Naive B cell (primary cell): Measurements from ENCODE around the gene DIO3. TPM values are rescaled to one million over a fixed set of nuclear protein-coding genes. Genes with fewer than 3 reads are reported as not detected.
A peak's percentile ranks its signal among the peaks of the same experiment; 100 is the strongest.

Experiments
- ATAC-seq, 2 donors: fragments of 150-1000 bp; cut with Tn5 transposase; 2 replicates each; pipeline ENCODE4 v1.10.0; 2021; ENCODE audit warnings: low read depth in 2 of 2, mild to moderate bottlenecking in 2 of 2, moderate library complexity in 2 of 2
- DNase-seq: peaks from one replicate; pipeline ENCODE4 v3.0.0; 2022
- H3K27ac Mint-ChIP-seq, 6 donors: one replicate each; pipeline ENCODE4 v1.8.0; 2020 to 2022; ENCODE audit warnings: mild to moderate bottlenecking in 6 of 6, mixed read lengths in 6 of 6, moderate library complexity in 5 of 6, inconsistent platforms in 2 of 6
- H3K27me3 Mint-ChIP-seq, 3 donors: one replicate each; pipeline ENCODE4 v1.8.0; 2021 to 2022; ENCODE audit warnings: mixed read lengths in 3 of 3, mild to moderate bottlenecking in 1 of 3
- H3K36me3 Mint-ChIP-seq, 2 donors: one replicate each; pipeline ENCODE4 v1.8.0; 2020 to 2022; ENCODE audit warnings: mixed read lengths in 2 of 2, inconsistent platforms in 1 of 2, mild to moderate bottlenecking in 1 of 2
- H3K4me1 Mint-ChIP-seq, 3 donors: one replicate each; pipeline ENCODE4 v1.8.0; 2020 to 2022; ENCODE audit warnings: mixed read lengths in 3 of 3, inconsistent platforms in 1 of 3, mild to moderate bottlenecking in 1 of 3, moderate library complexity in 1 of 3
- H3K4me3 Mint-ChIP-seq, 8 donors: one replicate each; pipeline ENCODE4 v1.8.0; 2020 to 2022; ENCODE audit warnings: mild to moderate bottlenecking in 8 of 8, mixed read lengths in 8 of 8, moderate library complexity in 8 of 8, inconsistent platforms in 2 of 8
- H3K9me3 Mint-ChIP-seq, 7 donors: one replicate each; pipeline ENCODE4 v1.8.0; 2020 to 2022; ENCODE audit warnings: mixed read lengths in 7 of 7, mild to moderate bottlenecking in 5 of 7, inconsistent platforms in 2 of 7, moderate library complexity in 1 of 7
- polyA plus RNA-seq, 6 donors: library from polyadenylated mRNA; unstranded; fragments of 300-500 nt; fragmentation: Illumina TruSeq; gene quantifications; one replicate each; pipeline ENCODE4 v1.2.3, GENCODE V29; 2021; ENCODE audit warnings: low read depth in 6 of 6

The DIO3 gene
- polyA plus RNA-seq, 6 donors from 2014 or later: not detected

DNA sequence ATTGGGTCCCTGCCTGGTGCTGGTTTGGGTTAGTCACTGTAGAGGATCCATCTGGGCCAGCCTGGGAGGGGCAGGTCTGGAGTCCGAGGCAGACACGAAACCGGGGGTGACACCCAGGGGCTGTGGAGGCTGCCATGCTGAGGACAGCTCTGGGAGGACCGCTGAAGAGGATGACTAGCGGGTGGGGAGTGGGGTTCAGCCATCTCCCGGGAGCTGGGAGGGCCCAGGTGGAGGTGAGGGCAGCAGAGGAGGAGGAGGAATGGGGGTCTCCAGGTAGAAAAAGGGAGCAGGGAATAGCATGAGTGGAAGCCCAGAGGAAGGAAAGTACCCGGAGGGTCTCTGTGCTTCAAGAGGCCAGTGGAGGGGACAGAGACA lies 4.0 kb upstream of the DIO3 start:
- Mint-ChIP-seq H3K36me3 (peaks cover 0 to 14% of the 10 kb centered on the region in 2 donors), H3K4me1 (peaks cover 0 to 9% (median 7%) of the 10 kb centered on the region in 3 donors), H3K27me3 (peaks cover 17 to 69% (median 61%) of the 10 kb centered on the region in 3 donors), H3K4me3 (no peak overlapping the region), H3K27ac (no peak overlapping the region), H3K9me3 (peaks cover 0 to 6% (median 2%) of the 10 kb centered on the region in 7 donors)
- no peak for DNase-seq
- ATAC-seq: no peak

DNA sequence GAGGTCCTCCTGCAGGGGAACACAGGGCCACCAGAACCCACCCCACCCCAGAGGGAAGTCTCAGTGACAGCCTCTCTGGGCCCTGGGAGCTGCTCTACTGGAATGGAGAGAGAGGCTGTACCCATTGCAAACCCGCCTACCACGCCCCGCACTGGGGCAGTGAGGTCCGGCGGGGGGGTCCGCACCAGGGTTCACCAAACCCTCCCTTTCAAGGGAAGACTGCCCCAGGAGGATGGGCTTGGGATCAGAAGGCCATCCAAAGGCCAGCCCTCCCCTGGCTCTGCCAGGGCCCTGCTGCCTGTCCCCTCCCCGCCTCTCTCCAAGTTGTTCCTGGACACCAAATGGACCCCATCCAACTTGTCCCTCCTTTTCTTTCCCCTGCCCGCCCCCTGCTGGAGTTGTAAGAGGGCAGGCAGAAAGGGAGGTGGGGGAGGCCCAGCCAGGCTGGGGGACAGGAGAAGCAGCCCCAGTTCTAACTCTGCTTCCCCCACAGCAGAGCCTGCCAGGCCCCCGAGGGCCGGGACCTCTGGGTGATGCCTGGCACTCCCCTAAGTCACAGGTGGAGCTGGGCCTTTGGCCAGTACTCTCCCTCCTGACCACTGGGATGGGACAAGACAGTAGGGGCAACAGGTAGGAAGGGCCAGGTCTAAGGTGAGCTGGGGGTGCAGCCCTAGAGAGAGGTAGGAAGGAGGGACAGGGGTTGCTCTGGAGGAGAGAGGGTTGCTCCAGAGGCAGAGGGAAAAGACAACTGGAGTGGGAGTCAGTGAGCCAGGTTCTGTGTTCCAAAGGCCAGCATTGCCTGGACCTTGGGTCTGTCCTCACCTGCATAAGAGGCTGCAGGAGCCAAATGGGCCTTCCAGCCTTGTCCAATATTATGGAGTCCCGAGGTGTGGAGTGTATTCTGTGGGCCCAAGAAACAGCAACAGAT lies 3.2 kb upstream of the DIO3 start:
- DNase-seq (no peak), ATAC-seq (no peak)
- Mint-ChIP-seq H3K9me3 (peaks cover 0 to 6% (median 2%) of the 10 kb centered on the region in 7 donors), H3K27me3 (peaks cover 20 to 72% (median 67%) of the 10 kb centered on the region in 3 donors), H3K4me1 (peaks cover 7 to 17% (median 14%) of the 10 kb centered on the region in 3 donors), H3K27ac (peak overlapping the region in 1 of 6 donors; percentile 9), H3K4me3 (peak overlapping the region in 3 of 8 donors; percentile 11 to 78 (median 49)), H3K36me3 (peaks cover 0 to 21% of the 10 kb centered on the region in 2 donors)

DNA sequence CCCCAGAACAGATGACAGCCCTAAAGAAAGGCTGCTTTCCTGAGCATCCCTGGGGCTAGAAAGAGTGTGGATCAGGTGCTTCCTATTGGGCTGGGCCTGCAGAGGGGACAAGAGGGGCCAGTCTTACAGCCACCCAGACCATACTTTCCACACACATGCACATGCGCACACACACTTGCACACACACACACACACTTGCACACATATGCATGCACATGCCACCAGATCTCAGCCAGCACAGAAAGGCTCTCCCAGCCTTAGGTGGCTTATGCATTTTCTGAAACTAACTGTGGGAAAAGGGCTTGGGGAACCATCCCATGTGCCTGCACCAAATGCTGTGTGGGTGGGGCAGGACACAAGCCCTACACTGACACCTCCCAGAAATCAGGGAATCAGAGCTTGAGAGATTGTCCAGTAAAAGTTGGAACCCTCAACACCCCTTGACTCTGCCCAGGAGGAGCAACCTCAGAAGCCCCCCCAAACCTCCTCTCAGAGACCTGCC lies 2.5 kb upstream of the DIO3 start:
- Mint-ChIP-seq H3K9me3 (peaks cover 0 to 9% (median 2%) of the 10 kb centered on the region in 7 donors), H3K4me3 (peak overlapping the region in 4 of 8 donors; percentile 11 to 78 (median 37)), H3K4me1 (peaks cover 12 to 21% (median 19%) of the 10 kb centered on the region in 3 donors), H3K27me3 (peaks cover 25 to 72% (median 66%) of the 10 kb centered on the region in 3 donors), H3K27ac (peak overlapping the region in 1 of 6 donors; percentile 9), H3K36me3 (peaks cover 0 to 27% of the 10 kb centered on the region in 2 donors)
- no peak for ATAC-seq
- no peak for DNase-seq

DNA sequence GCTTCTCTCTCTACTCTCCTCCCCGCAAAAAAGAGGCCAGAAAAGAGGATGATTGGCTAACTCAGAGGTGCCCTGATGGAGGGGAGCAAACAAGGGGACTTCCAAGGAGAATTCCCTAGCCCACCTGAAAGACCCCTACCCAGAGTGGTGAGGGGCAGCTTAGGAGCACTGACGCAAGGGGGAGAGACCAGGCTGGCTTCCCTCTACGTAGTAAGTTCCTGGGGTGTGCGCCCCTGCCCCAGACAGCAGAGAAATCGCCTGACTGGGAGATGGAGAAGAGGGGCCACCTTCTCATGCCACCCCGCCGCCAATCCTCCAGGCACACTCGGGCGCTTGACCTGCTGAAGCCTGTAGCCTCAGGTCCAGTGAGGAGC lies 2.1 kb upstream of the DIO3 start:
- H3K27ac Mint-ChIP-seq: no peak overlapping the region
- no peak overlapping the region for H3K4me3 Mint-ChIP-seq
- peaks cover 25 to 71% (median 66%) of the 10 kb centered on the region in 3 donors for H3K27me3 Mint-ChIP-seq
- DNase-seq (no peak), ATAC-seq (no peak)
- peaks cover 12 to 22% (median 19%) of the 10 kb centered on the region in 3 donors for H3K4me1 Mint-ChIP-seq
- peaks cover 0 to 27% of the 10 kb centered on the region in 2 donors for H3K36me3 Mint-ChIP-seq
- H3K9me3 Mint-ChIP-seq: peaks cover 0 to 9% (median 2%) of the 10 kb centered on the region in 7 donors

DNA sequence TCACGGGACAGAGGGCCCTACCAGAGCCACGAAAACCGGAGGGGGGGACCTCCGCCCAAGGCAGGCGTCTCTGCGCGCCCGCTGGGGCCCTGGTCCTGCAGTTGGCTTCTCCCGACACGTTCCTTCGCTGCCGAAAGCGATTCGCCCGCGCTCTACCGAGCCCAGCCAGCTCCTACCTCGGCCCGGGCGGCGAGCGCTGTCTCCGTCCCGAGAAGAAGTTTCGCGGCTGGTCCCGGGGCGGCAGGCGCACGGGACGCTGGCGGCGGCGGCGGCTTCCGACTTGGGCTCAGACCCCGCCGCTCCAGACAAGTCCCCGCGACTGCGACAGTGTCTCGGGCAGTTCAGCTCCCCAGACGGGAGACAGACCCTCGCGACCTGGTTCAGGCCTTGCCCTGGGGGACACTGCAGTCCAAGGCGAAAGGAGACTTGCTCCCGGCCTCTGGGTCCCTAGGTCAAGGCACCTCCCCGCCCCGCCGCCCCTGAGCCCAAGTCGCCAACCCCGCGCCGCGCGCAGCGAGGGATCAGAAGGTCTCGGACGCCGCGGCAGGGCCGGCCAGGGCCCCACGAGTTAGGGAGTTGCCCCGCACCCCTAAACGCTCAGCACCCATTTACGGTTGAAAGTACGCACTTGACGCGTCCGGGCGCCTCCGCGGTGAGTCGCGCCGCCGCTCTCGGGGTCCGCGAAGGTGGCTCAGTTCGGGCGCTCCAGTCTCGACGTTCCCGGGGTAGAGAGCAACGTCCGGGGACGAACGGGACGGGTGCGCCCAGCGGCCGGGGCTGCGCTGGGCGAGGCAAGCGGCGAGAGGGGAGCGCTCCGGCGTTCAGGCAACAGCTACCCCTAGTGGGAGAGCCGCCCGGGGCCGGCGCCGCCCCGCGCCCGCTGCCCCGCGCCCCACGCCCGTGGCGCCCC lies 1.4 kb upstream of the DIO3 start:
- peaks cover 0 to 9% (median 2%) of the 10 kb centered on the region in 7 donors for H3K9me3 Mint-ChIP-seq
- H3K27me3 Mint-ChIP-seq: peaks cover 25 to 73% (median 67%) of the 10 kb centered on the region in 3 donors
- no peak overlapping the region for H3K27ac Mint-ChIP-seq
- H3K36me3 Mint-ChIP-seq: peaks cover 0 to 28% of the 10 kb centered on the region in 2 donors
- H3K4me1 Mint-ChIP-seq: peaks cover 12 to 26% (median 19%) of the 10 kb centered on the region in 3 donors
- ATAC-seq (peak in 1 of 2 donors; percentile 10), DNase-seq (no peak)
- peak overlapping the region in 2 of 8 donors; percentile 12 to 16 for H3K4me3 Mint-ChIP-seq

DNA sequence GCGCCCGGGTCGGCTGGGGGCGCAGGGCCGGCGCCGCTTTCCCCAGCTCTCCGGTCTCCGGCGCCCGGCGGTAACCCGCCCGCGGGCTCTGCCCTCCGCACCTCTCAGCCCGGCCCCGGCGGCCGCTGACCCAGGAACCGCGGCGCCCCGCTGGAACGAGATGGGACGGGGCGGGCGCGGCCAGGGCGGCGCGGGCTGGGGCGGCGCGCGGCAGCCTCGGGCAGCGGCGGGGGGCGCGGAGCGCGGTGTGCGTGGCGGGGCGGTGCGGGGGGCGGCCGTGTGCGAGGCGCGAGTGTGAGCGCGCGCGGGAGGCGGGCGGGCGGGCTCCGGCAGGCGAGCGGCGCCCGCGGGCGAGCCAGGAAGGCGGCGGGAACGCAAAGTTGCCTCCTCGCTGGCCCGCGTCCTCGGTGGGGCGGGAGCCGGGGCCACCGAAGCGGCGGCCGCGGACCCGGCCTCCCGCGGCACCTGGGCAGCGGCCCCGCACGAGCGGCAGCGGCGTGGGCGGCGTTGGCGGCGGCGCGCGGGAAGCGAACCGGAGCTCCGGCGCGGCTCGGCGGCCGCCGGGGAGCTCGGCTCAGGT lies 671 bp upstream of the DIO3 start:
- Mint-ChIP-seq H3K27ac (no peak overlapping the region), H3K4me3 (no peak overlapping the region), H3K9me3 (peaks cover 0 to 10% (median 4%) of the 10 kb centered on the region in 7 donors), H3K4me1 (peaks cover 18 to 31% (median 26%) of the 10 kb centered on the region in 3 donors), H3K36me3 (peaks cover 0 to 32% of the 10 kb centered on the region in 2 donors), H3K27me3 (peaks cover 25 to 74% (median 67%) of the 10 kb centered on the region in 3 donors)
- DNase-seq: no peak
- ATAC-seq: no peak

DNA sequence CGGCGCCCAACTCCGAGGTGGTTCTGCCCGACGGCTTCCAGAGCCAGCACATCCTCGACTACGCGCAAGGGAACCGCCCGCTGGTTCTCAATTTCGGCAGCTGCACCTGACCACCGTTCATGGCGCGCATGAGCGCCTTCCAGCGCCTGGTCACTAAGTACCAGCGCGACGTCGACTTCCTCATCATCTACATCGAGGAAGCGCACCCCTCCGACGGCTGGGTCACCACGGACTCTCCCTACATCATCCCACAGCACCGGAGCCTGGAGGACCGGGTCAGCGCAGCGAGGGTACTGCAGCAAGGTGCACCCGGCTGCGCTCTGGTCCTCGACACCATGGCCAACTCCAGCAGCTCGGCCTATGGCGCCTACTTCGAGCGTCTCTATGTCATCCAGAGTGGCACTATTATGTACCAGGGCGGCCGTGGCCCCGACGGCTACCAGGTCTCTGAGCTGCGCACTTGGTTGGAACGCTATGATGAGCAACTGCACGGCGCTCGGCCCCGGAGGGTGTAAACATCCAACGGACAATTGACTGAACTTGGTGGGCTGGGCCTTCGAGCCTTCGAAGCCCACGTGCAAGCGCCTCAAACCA lies 699 bp downstream of the DIO3 start:
- Mint-ChIP-seq H3K27me3 (peaks cover 34 to 76% (median 67%) of the 10 kb centered on the region in 3 donors), H3K4me1 (peaks cover 18 to 33% (median 28%) of the 10 kb centered on the region in 3 donors), H3K36me3 (peaks cover 0 to 36% of the 10 kb centered on the region in 2 donors), H3K4me3 (peak overlapping the region; percentile 41 to 85 (median 75)), H3K9me3 (peaks cover 0 to 8% (median 4%) of the 10 kb centered on the region in 7 donors), H3K27ac (peak overlapping the region in 2 of 6 donors; percentile 86 to 95)
- DNase-seq (no peak), ATAC-seq (no peak)

DNA sequence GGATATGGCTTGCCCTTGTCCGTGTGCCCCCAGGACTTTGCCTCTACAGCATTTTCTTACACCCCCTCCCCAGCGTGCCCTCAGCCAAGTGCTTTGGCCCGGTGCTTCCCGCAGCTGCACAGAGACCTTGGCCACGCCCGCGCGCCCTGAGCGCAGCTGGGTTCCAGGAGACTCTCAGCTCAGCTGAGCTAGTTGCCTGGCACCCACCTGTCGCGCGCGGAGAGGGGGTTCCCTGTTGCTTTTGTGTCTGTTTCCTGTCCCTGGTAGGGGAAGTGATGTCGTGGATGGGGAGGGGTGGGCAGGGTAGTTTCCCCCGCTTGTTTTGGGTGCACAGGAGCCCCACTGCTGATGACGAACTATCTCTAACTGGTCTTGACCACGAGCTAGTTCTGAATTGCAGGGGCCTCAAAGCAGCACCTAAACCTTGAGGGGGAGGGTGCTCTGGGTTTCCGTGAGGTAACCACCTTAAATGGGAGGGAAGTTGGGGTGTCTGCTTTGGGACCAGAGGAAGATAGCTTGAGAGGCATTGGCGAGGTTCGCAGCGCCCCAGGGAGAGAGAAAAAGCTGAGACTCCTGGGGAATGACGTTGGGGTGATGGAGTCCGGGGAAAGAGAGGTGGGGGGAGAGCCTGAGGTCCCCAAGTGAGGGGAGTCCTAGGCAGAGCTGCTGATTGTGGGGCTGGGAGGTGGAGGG lies 1.5 kb downstream of the DIO3 start:
- Mint-ChIP-seq H3K4me1 (peaks cover 18 to 33% (median 28%) of the 10 kb centered on the region in 3 donors), H3K27me3 (peaks cover 39 to 76% (median 67%) of the 10 kb centered on the region in 3 donors), H3K4me3 (peak overlapping the region in 7 of 8 donors; percentile 41 to 85 (median 77)), H3K36me3 (peaks cover 0 to 37% of the 10 kb centered on the region in 2 donors), H3K27ac (peak overlapping the region; percentile 22 to 95 (median 78)), H3K9me3 (peaks cover 0 to 8% (median 4%) of the 10 kb centered on the region in 7 donors)
- DNase-seq (peak; percentile 22), ATAC-seq (peak; percentile 55 to 78)

DNA sequence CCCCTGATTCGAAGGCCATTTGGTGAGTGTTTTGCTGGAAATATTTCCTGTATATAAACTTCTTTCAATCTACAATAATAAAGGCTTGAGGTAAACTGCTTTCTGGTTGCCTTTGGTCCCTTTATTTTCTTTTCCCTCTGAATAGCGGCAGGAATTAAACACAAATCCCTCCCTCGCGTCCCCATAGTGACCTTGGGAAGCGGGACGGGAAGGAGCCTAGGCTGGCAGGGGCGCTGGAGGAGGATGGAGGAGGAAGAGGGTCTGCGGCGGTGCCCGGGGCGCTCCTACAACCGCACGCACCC lies 2.0 kb downstream of the DIO3 start:
- Mint-ChIP-seq H3K9me3 (peaks cover 0 to 8% (median 5%) of the 10 kb centered on the region in 7 donors), H3K4me3 (peak overlapping the region in 5 of 8 donors; percentile 72 to 85 (median 77)), H3K27ac (peak overlapping the region in 4 of 6 donors; percentile 33 to 95 (median 92)), H3K36me3 (peaks cover 0 to 37% of the 10 kb centered on the region in 2 donors), H3K27me3 (peaks cover 43 to 76% (median 67%) of the 10 kb centered on the region in 3 donors), H3K4me1 (peaks cover 18 to 33% (median 28%) of the 10 kb centered on the region in 3 donors)
- no peak for ATAC-seq
- DNase-seq: no peak

DNA sequence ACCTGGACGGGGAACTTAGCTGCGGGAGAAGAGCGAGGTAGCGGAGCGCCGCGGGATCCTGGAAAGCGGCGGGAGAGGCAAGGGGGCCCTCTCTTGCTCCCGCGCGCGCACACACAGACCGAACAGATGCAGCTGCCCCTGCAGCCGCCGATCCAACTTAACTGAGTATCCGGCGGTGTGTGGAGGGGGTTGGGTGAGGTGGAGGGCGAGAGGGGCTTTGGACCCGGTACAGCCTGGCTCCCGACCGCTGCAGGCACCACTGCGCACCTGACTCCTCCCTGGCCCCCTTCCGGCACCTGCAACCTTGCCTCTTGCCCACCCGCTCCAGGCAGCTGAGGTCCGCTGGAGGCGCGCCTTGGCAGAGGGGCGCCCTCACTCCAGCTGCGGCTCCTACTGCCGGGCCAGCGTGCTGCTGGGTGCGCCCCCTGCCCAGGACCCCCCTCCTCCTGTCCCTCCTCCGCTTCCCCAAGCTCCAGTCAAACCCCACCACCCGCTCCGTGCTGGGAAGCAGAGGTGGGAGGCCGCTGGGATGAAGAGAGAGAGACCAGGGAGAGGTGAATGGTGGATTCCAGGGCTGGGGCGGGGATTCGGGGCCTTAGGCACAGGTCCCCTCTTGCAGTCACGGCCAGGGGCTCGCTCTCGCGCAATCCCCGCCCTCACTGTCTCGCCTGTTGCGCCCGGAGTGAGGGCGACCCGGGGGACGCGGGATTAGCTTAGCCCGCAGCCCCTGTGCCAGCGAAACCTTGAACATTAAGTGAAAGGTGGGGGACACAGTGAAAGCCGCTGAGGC lies 2.6 kb downstream of the DIO3 start:
- H3K4me3 Mint-ChIP-seq: peak overlapping the region in 4 of 8 donors; percentile 32 to 85 (median 75)
- peaks cover 0 to 37% of the 10 kb centered on the region in 2 donors for H3K36me3 Mint-ChIP-seq
- H3K4me1 Mint-ChIP-seq: peaks cover 18 to 30% (median 28%) of the 10 kb centered on the region in 3 donors
- DNase-seq (no peak), ATAC-seq (no peak)
- H3K27ac Mint-ChIP-seq: peak overlapping the region in 3 of 6 donors; percentile 67 to 95 (median 73)
- peaks cover 41 to 75% (median 67%) of the 10 kb centered on the region in 3 donors for H3K27me3 Mint-ChIP-seq
- peaks cover 0 to 8% (median 5%) of the 10 kb centered on the region in 7 donors for H3K9me3 Mint-ChIP-seq

DNA sequence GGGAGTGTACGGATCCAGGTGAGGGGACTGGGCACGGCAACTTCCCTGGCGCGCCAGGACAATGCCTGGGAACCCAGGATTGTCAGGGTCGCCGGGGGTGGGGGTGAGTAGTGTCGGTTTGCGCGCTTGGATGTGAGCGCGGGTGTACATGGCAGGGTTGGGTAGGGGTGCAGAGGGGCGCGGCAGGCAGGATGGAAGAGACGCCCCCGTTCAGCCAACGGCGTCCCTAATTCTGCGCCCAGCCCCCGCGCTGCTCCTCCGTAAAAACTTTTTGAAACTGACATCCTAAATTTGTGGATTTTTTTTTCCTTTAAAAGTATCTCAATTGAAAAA lies 3.1 kb downstream of the DIO3 start:
- peaks cover 21 to 28% (median 28%) of the 10 kb centered on the region in 3 donors for H3K4me1 Mint-ChIP-seq
- no peak for ATAC-seq

More for the DNA sequence above, 3.1 kb downstream of the DIO3 start:
- peaks cover 40 to 77% (median 70%) of the 10 kb centered on the region in 3 donors for H3K27me3 Mint-ChIP-seq
- no peak for DNase-seq
- peaks cover 0 to 11% (median 5%) of the 10 kb centered on the region in 7 donors for H3K9me3 Mint-ChIP-seq
- H3K36me3 Mint-ChIP-seq: peaks cover 0 to 37% of the 10 kb centered on the region in 2 donors
- H3K27ac Mint-ChIP-seq: no peak overlapping the region
- peak overlapping the region in 3 of 8 donors; percentile 32 to 66 (median 61) for H3K4me3 Mint-ChIP-seq
